HG02571 (cell line): ENCODE measurements around the gene PSENEN.

Experiments used
- ATAC-seq: cut with Tn5 transposase; IDR thresholded peaks from one replicate; pipeline ENCODE4 v1.9.1; 2021; ENCODE audit warnings: mild to moderate bottlenecking, moderate library complexity; ENCODE audit not compliant: unreplicated experiment

Gene PSENEN

GRCh38 chr19:35750167-35750566, 4.7 kb downstream of the PSENEN start:
- no peak for ATAC-seq

- ATAC-seq = no peak
Observed at GRCh38 chr19:35751839-35752745, 6.6 kb downstream of the PSENEN start.

GRCh38 chr19:35752746-35753350, 7.4 kb downstream of the PSENEN start:
- ATAC-seq = no peak

GRCh38 chr19:35753634-35754369, 8.4 kb downstream of the PSENEN start:
- ATAC-seq = no peak

GRCh38 chr19:35754370-35755130, 9.1 kb downstream of the PSENEN start:
- no peak for ATAC-seq

GRCh38 chr19:35755131-35755549, 9.7 kb downstream of the PSENEN start:
- no peak for ATAC-seq

GRCh38 chr19:35755550-35756376, 10.3 kb downstream of the PSENEN start:
- no peak for ATAC-seq

- ATAC-seq = no peak
Observed at GRCh38 chr19:35756377-35757230, 11.2 kb downstream of the PSENEN start, which contains the start of gene HSPB6. HSPB6 (minus strand) TSS chr19:35757029; CDS start chr19:35757008, 21 bp downstream.

- no peak for ATAC-seq
Observed at GRCh38 chr19:35757231-35757748, 11.8 kb downstream of the PSENEN start.

- peak; percentile 95 for ATAC-seq
Observed at GRCh38 chr19:35757749-35758608, 12.5 kb downstream of the PSENEN start, which contains the start of gene PROSER3. PROSER3 (plus strand) TSS chr19:35758176; CDS start chr19:35758216, 40 bp downstream.

- no peak for ATAC-seq
Observed at GRCh38 chr19:35759697-35760096, 14.2 kb downstream of the PSENEN start.

- ATAC-seq = no peak
Observed at GRCh38 chr19:35760711-35761349, 15.4 kb downstream of the PSENEN start.

GRCh38 chr19:35764432-35765315, 19.2 kb downstream of the PSENEN start:
- no peak for ATAC-seq

- ATAC-seq = no peak
Observed at GRCh38 chr19:35766571-35767104, 21.2 kb downstream of the PSENEN start.

GRCh38 chr19:35767288-35768081, 22.0 kb downstream of the PSENEN start:
- no peak for ATAC-seq
